ENCODE results near the gene C1orf74. TPM values are rescaled to one million over a fixed set of nuclear protein-coding genes. Genes with fewer than 3 reads are reported as not detected.
A peak's percentile ranks its signal among the peaks of the same experiment; 100 is the strongest.

Gene C1orf74
- total RNA-seq, 1 experiment from 2014 or later, result 5.6 TPM

DNA sequence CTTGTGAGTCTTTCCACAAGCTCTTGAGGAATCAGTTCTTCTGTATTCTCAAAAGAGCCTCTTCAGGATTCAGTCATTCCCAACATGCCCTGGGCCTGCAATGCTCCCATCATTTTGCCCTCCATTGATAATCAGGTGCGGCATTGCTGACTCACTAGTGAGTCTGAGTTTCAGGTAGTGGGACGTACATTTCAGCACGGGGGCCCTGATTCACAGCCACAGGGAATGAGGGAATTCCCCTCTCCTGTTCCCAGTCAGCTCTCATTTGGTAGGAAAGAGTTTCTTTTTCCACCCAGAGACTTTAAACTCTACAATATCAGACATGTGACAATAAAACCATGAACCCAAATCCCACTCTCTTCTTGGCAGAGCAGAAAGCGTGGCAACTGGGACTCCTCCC, 25.3 kb upstream of the C1orf74 start:
- Histone ChIP-seq H3K4me2 (ENCODE audit: low read length) (no peak overlapping the region), H3K9me3 (ENCODE audit: control insufficient read depth in 1 of 2, insufficient read depth in 1 of 2, low read depth in 1 of 2, low read length in 2 of 2) (no peaks in the 10 kb centered on the region), H3K36me3 (ENCODE audit: control insufficient read depth in 1 of 2, insufficient read depth in 2 of 2, low read length in 2 of 2) (no peaks in the 10 kb centered on the region), H3K27ac (ENCODE audit: low read depth, low read length) (no peak overlapping the region), H3K9me2 (ENCODE audit: insufficient read depth) (no peaks in the 10 kb centered on the region), H3K79me2 (ENCODE audit: insufficient read depth, low read length) (peaks cover 13% of the 10 kb centered on the region; the same call in 1 of the 2 replicates), H3K4me3 (replicated peaks in 1 of 2; ENCODE audit: low read depth in 1 of 2, low read length in 2 of 2) (no peak overlapping the region), H3K27me3 (ENCODE audit: insufficient read depth, low read length) (no peaks in the 10 kb centered on the region), H3K9ac (ENCODE audit: low read length) (no peak overlapping the region), H4K20me1 (ENCODE audit: insufficient read depth) (no peaks in the 10 kb centered on the region), H3K4me1 (ENCODE audit: control insufficient read depth in 1 of 2, insufficient read depth in 2 of 2, low read length in 2 of 2) (peaks cover 11 to 36% of the 10 kb centered on the region in 2 experiments), H2AFZ (ENCODE audit: low read depth, low read length, poor library complexity, severe bottlenecking) (no peak overlapping the region)
- intact Hi-C loops (cut with micrococcal nuclease), result no loop called here
- BruUV-seq (replicated peaks), result no TSS peak
- ChIA-PET RAD21 (ENCODE audit: low non-redundant PET in 1 of 2, low total read pairs in 2 of 2, uncharacterized antibody in 2 of 2, unreplicated experiment in 2 of 2) (no interaction called here), CTCF (interaction anchor here (2.2 kb wide), 1 partner anchor 14 kb away, joined by 8 read pairs; no protein-coding TSS in a partner anchor), POLR2A (interaction anchor here (1.3 kb wide), 1 partner anchor 18 kb away, joined by 4 read pairs; the partner anchor contains the start of gene UTP25)
- ATAC-seq (no peak), DNase-seq (ENCODE audit: low read depth, low spot score) (no peak)
- TF ChIP-seq, protein P1, sequence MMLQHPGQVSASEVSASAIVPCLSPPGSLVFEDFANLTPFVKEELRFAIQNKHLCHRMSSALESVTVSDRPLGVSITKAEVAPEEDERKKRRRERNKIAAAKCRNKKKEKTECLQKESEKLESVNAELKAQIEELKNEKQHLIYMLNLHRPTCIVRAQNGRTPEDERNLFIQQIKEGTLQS (IDR thresholded peaks at IDR 0.05), result no peak
- TF ChIP-seq EGR1 (IDR thresholded peaks at IDR 0.05; ENCODE audit: low read depth), result no peak
- no peak for TF ChIP-seq SIN3A (IDR thresholded peaks at IDR 0.05; ENCODE audit: low read depth)
- TF ChIP-seq EZH2phosphoT487 (IDR thresholded peaks at IDR 0.05; ENCODE audit: borderline replicate concordance), result no peak
- no peak for TF ChIP-seq YY1 (IDR thresholded peaks at IDR 0.05; ENCODE audit: extremely low read depth, insufficient replicate concordance, low read depth, low read length)
- no peak for TF ChIP-seq CBX3 (IDR thresholded peaks at IDR 0.05; ENCODE audit: low read depth)
- TF ChIP-seq ELF1 (IDR thresholded peaks at IDR 0.05; ENCODE audit: borderline replicate concordance, low read depth), result no peak
- no peak for TF ChIP-seq JUND (IDR thresholded peaks at IDR 0.05)
- TF ChIP-seq POLR2A (IDR thresholded peaks at IDR 0.05; ENCODE audit: borderline replicate concordance, extremely low read depth, insufficient read depth, insufficient read length), result no peak

DNA sequence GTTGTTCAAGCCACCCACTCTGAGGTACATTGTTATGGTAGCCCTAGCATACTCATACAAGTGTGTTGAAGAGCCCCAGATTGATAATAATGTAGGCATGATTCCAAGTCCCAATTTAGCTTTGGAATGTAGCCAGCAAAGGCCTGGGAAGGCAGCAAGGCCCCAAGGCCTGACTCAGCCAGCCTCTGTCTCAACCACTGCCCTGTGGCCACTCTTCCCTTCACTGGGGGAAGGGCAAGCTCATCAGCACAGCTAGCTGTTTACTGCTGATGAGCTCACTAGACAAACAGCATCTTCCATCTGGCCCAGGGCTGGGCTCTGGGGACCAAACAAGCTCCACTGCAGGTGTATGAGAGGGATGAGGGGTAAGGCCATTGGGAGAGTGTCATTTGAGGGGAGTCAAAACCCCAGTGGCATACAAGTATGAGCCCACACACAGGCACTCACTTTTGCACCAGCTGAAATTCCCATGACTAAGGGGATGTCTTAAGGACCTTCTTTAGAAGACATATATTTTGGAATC, 23.8 kb upstream of the C1orf74 start:
- ChIA-PET POLR2A (interaction anchor here (1.4 kb wide), 1 partner anchor 24 kb away, joined by 5 read pairs; the partner anchor contains the start of gene C1orf74), CTCF (interaction anchor here (1.3 to 1.6 kb wide), 3 partner anchors 9 to 19 kb away, joined by 4 to 13 read pairs (median 5); partner anchors contain the start of gene UTP25)
- H3K9ac ChIP-seq (ENCODE audit: low read length), result no peak overlapping the region
- TF ChIP-seq CEBPB (IDR thresholded peaks at IDR 0.05; ENCODE audit: low read depth) (no peak; the same call in 1 of the 2 replicates), ZBTB33 (IDR thresholded peaks at IDR 0.05; ENCODE audit: extremely low read depth, insufficient replicate concordance, low read length) (no peak), TCF7L2 (IDR thresholded peaks at IDR 0.05; ENCODE audit: borderline replicate concordance, extremely low read depth, insufficient read depth, insufficient read length) (no peak), MAX (IDR thresholded peaks at IDR 0.05) (0 out of 2 replicates have a peak, but pooled peaks have one; percentile 21), CBX3 (IDR thresholded peaks at IDR 0.05; ENCODE audit: low read depth) (peak; percentile 76; the same call in 1 of the 2 replicates), POLR2A (IDR thresholded peaks at IDR 0.05; ENCODE audit: borderline replicate concordance, extremely low read depth, insufficient read depth, insufficient read length) (no peak), EGR1 (IDR thresholded peaks at IDR 0.05; ENCODE audit: low read depth) (no peak), YY1 (IDR thresholded peaks at IDR 0.05; ENCODE audit: extremely low read depth, insufficient replicate concordance, low read depth, low read length) (no peak), SP1 (IDR thresholded peaks at IDR 0.05; ENCODE audit: low read depth) (peak; percentile 46; the same call in 1 of the 2 replicates), FOSL1 (IDR thresholded peaks at IDR 0.05; ENCODE audit: low read depth) (no peak), ZFX (IDR thresholded peaks at IDR 0.05) (no peak)

More for the DNA sequence above, 23.8 kb upstream of the C1orf74 start:
- ATAC-seq (no peak), DNase-seq (ENCODE audit: low read depth, low spot score) (no peak)
- no peaks in the 10 kb centered on the region for H3K27me3 ChIP-seq (ENCODE audit: insufficient read depth, low read length)
- no peak overlapping the region for H3K27ac ChIP-seq (ENCODE audit: low read depth, low read length)
- H3K4me2 ChIP-seq (ENCODE audit: low read length), result peak overlapping the region; percentile 98
- no peaks in the 10 kb centered on the region for H3K9me3 ChIP-seq (ENCODE audit: control insufficient read depth in 1 of 2, insufficient read depth in 1 of 2, low read depth in 1 of 2, low read length in 2 of 2)
- H3K79me2 ChIP-seq (ENCODE audit: insufficient read depth, low read length), result peaks cover 25% of the 10 kb centered on the region; the same call in 1 of the 2 replicates
- no peaks in the 10 kb centered on the region for H3K36me3 ChIP-seq (ENCODE audit: control insufficient read depth in 1 of 2, insufficient read depth in 2 of 2, low read length in 2 of 2)
- RAD21 ChIA-PET (ENCODE audit: low non-redundant PET in 1 of 2, low total read pairs in 2 of 2, uncharacterized antibody in 2 of 2, unreplicated experiment in 2 of 2), result no interaction called here
- peaks cover 11 to 38% of the 10 kb centered on the region in 2 experiments for H3K4me1 ChIP-seq (ENCODE audit: control insufficient read depth in 1 of 2, insufficient read depth in 2 of 2, low read length in 2 of 2)
- intact Hi-C loops (cut with micrococcal nuclease), result no loop called here
- H4K20me1 ChIP-seq (ENCODE audit: insufficient read depth), result no peaks in the 10 kb centered on the region
- BruUV-seq (replicated peaks), result no TSS peak
- no peak overlapping the region for H2AFZ ChIP-seq (ENCODE audit: low read depth, low read length, poor library complexity, severe bottlenecking)
- no peak overlapping the region for H3K4me3 ChIP-seq (replicated peaks in 1 of 2; ENCODE audit: low read depth in 1 of 2, low read length in 2 of 2)
- H3K9me2 ChIP-seq (ENCODE audit: insufficient read depth), result no peaks in the 10 kb centered on the region
